ENCODE data around the gene PRCC.

GRCh38 chr1:156840898-156841279 is 73.6 kb downstream of the PRCC start:
- no peak for TF ChIP-seq CTCF (IDR thresholded peaks at IDR 0.05; ENCODE audit: low read length)
- no peak for TF ChIP-seq EZH2 (IDR thresholded peaks at IDR 0.05; ENCODE audit: borderline replicate concordance, low read length)
